LNCaP clone FGC (cell line): Measurements from ENCODE around the gene USP33.

Source experiments
- DNase-seq: peaks from one replicate; pipeline ENCODE4 v3.0.0-alpha.2; 2011; ENCODE audit warnings: low read depth
- H3K4me3 ChIP-seq: 2 replicates; pipeline ENCODE4 v1.5.1; 2011; ENCODE audit warnings: mild to moderate bottlenecking, low read depth, low read length, control low read depth
- TF ChIP-seq, protein P1 (sequence below): IDR thresholded peaks from 2 replicates; pipeline ENCODE4 v1.5.1; 2012; ENCODE audit warnings: mild to moderate bottlenecking; ENCODE audit not compliant: control insufficient read depth, insufficient read depth; ENCODE audit errors: extremely low read depth

The USP33 gene

GRCh38 chr1:77671836-77672235 is 87.8 kb downstream of the USP33 start:
- TF ChIP-seq, protein P1, sequence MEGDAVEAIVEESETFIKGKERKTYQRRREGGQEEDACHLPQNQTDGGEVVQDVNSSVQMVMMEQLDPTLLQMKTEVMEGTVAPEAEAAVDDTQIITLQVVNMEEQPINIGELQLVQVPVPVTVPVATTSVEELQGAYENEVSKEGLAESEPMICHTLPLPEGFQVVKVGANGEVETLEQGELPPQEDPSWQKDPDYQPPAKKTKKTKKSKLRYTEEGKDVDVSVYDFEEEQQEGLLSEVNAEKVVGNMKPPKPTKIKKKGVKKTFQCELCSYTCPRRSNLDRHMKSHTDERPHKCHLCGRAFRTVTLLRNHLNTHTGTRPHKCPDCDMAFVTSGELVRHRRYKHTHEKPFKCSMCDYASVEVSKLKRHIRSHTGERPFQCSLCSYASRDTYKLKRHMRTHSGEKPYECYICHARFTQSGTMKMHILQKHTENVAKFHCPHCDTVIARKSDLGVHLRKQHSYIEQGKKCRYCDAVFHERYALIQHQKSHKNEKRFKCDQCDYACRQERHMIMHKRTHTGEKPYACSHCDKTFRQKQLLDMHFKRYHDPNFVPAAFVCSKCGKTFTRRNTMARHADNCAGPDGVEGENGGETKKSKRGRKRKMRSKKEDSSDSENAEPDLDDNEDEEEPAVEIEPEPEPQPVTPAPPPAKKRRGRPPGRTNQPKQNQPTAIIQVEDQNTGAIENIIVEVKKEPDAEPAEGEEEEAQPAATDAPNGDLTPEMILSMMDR, result no peak
- no peak for DNase-seq
- no peak overlapping the region for H3K4me3 ChIP-seq

GRCh38 chr1:77670330-77670729 is 89.3 kb downstream of the USP33 start:
- H3K4me3 ChIP-seq, result no peak overlapping the region
- TF ChIP-seq, protein P1, result no peak
- no peak for DNase-seq

DNA sequence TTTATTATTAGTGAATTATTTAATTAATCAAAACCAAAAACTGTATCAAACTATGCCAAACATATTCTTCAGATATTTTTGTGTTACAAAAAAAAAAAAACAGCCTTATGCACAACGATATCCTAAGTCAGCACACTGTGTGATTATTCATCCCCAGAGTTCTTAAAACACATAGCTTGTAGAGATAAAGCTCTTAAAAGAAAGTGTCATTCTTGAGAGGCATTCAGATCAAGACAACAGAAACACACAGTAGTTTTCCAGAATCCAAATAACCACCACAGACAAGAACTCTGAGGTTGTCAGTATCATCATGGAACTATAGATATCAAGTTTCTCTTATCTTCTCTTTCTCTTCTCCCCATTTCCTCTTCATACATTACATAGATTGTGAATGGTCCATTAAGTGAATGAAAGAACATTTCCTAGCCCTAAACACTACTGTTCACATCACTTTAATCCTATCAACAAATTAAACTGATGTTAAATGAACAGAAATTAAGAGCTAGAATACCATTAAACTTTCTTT is 90.7 kb downstream of the USP33 start:
- H3K4me3 ChIP-seq, result no peak overlapping the region
- DNase-seq, result no peak
- TF ChIP-seq, protein P1, result no peak

DNA sequence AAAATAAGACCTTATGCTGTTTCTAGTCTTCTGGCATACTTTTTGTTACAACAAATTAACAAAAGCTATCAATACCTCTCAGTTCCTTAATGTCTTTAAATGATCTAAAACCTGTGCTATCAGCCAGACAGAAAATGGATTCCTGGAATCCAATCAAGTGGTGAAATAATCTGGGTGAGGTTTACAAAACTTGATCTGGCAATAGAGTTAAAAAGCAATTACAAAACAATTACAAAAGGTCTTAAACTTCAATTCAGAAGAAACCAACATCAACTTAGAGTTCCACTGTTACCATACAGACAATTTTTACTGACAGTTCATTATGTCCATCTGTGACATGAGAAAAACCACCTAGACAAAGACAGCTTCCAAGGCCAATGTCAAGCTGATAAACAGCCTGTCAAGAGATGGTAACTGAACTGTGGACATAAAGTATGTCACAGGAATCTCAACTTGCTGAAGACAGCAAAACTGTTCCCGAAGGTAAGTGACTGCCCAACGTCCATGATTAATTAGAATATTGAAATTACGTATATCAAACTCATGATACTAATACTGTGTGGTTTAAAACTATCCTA is 94.6 kb downstream of the USP33 start:
- TF ChIP-seq, protein P1, result no peak
- DNase-seq, result no peak
- H3K4me3 ChIP-seq, result no peak overlapping the region

GRCh38 chr1:77661696-77662095 is 98.0 kb downstream of the USP33 start:
- no peak overlapping the region for H3K4me3 ChIP-seq
- TF ChIP-seq, protein P1, result no peak
- DNase-seq, result no peak

GRCh38 chr1:77659879-77660593 is 99.6 kb downstream of the USP33 start:
- TF ChIP-seq, protein P1, result no peak
- no peak overlapping the region for H3K4me3 ChIP-seq
- no peak for DNase-seq
